Fibroblast of lung (primary cell): ENCODE results near the gene PWWP2B.

Experiments
- EZH2 ChIP-seq: IDR thresholded peaks from 2 replicates; pipeline ENCODE4 v1.5.1; 2012; ENCODE audit warnings: low read length, control low read depth, mild to moderate bottlenecking; ENCODE audit errors: missing control alignments
- TF ChIP-seq, protein P1 (sequence below), 2 donors: IDR thresholded peaks in 1 of 2; conservative IDR thresholded peaks in 1 of 2; 1 replicate in 1 of 2; 2 replicates in 1 of 2; pipeline ENCODE4 v1.5.1; 2011 to 2012; ENCODE audit warnings: low read length in 2 of 2, control low read depth in 1 of 2, inconsistent platforms in 1 of 2, low read depth in 1 of 2, mild to moderate bottlenecking in 1 of 2

DNA sequence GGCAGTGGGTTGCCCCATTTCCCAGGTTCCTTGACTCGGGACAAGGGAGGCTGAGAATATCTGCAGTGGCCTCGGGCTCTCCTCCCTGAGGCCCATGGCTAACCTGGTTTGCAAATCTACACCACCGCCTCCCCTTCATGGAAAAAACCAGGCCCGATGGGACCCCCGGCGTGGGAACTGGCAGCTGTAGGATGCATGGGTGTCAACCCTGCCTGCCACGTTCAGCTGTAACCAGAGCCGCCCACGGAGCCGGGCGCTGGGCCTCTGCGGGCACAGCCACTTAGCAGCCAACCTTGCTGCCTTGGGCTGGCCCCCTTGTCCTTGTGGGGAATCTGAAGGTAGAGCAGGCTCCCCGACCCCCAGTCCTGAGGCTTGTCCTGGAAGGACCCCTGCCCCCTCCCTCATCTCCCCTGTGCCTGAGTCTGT lies 1.6 kb downstream of the PWWP2B start:
- TF ChIP-seq, protein P1, sequence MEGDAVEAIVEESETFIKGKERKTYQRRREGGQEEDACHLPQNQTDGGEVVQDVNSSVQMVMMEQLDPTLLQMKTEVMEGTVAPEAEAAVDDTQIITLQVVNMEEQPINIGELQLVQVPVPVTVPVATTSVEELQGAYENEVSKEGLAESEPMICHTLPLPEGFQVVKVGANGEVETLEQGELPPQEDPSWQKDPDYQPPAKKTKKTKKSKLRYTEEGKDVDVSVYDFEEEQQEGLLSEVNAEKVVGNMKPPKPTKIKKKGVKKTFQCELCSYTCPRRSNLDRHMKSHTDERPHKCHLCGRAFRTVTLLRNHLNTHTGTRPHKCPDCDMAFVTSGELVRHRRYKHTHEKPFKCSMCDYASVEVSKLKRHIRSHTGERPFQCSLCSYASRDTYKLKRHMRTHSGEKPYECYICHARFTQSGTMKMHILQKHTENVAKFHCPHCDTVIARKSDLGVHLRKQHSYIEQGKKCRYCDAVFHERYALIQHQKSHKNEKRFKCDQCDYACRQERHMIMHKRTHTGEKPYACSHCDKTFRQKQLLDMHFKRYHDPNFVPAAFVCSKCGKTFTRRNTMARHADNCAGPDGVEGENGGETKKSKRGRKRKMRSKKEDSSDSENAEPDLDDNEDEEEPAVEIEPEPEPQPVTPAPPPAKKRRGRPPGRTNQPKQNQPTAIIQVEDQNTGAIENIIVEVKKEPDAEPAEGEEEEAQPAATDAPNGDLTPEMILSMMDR (conservative IDR thresholded peaks at IDR 0.05 in 1 of 2, IDR thresholded peaks at IDR 0.05 in 1 of 2; ENCODE audit: low read depth in 1 of 2, low read length in 2 of 2): no peak
- no peak for TF ChIP-seq EZH2
